Fibroblast of peridontal ligament (primary cell): ENCODE data around the gene SPOCK3.
"Not testable (repeated sequence)": the region's sequence is repeated elsewhere in the genome, so short reads cannot be mapped to it uniquely, and the experiment has no call there.

Experiments used
- DNase-seq: peaks from one replicate; pipeline ENCODE4 v3.0.0-alpha.2; 2010; ENCODE audit errors: extremely low read depth

Gene SPOCK3

DNA sequence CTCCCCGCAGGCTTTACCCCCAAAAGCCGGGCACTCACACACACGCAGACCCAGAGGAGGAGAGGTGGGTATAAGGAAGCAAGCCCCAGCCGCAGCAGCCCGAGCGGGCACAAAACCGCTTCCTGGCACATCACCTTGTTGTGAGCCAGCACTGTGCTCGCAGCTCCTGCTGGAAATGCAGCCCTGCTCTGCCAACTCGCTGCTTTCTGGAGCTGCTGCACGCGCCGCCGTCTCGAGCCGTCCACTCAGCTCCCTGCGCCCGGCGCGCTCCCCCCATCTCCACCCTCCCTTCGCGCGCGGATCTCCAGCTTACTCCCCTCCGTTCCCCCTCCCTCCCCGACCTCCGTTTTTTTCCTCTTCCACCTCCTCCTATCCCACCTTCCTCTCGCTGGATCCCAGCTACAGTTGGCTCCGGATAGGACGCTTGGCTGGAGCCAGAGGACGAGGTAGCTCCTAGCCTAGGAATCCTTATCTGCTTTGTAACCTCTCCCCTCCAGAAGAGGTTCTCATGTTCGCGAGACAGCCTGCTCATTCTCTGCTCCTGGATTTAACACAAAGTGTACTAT is at the start of gene SPOCK3:
SPOCK3 (minus strand) TSS at position 179 of the 566 bp plus-strand sequence.
- DNase-seq: peak; percentile 3

GRCh38 chr4:167282171-167282864 is 48.0 kb upstream of the SPOCK3 start:
- no peak for DNase-seq

DNA sequence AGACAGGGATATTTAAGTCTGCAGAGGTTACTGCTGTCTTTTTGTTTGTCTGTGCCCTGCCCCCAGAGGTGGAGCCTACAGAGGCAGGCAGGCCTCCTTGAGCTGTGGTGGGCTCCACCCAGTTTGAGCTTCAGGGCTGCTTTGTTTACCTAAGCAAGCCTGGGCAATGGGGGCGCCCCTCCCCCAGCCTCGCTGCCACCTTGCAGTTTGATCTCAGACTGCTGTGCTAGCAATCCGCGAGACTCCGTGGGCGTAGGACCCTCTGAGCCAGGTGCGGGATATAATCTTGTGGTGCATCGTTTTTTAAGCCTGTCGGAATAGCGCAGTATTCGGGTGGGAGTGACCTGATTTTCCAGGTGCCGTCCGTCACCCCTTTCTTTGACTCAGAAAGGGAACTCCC is 47.3 kb upstream of the SPOCK3 start:
- not testable (repeated sequence) for DNase-seq

- peak; percentile 26 for DNase-seq
These were observed 40.1 kb upstream of the SPOCK3 start for GRCh38 chr4:167274351-167274750.

DNA sequence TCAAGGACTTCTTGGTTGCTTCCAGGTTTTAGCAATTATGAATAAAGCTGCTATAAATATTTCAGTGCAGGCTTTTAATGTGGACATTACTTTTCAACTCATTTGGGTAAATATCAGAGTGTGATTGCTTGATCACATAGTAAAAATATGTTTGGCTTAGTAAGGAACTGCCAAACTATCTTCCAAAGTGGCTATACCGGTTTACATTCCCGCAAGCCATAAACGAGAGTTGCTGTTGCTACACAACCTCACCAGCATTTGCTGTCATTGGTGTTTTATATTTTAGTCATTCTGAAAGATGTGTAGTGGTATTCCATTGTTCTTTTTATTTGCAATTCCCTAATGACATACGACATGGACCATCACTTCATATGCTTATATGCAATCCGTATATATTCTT is 30.9 kb upstream of the SPOCK3 start:
- no peak for DNase-seq

- no peak for DNase-seq
These were observed 14.0 kb upstream of the SPOCK3 start for GRCh38 chr4:167248271-167248670.

DNA sequence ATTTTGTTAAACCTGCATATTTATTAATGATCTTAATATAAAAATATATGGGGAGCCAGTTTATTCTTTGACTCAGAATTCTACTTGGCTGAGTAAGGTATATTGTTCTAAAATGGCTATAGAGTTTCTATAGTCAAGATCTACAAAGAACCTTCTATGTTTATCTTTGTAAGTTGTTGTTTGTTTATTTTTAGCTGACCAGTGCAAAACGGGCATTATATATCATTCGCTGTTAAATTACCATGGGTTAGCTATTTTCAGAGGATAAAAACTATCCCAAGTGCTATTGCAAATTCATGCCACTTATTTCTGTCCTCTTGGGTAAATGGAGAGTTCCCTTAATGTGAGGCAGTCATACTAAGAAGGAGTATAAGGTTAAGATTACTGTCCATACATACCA is 5.3 kb upstream of the SPOCK3 start:
- DNase-seq: no peak

DNA sequence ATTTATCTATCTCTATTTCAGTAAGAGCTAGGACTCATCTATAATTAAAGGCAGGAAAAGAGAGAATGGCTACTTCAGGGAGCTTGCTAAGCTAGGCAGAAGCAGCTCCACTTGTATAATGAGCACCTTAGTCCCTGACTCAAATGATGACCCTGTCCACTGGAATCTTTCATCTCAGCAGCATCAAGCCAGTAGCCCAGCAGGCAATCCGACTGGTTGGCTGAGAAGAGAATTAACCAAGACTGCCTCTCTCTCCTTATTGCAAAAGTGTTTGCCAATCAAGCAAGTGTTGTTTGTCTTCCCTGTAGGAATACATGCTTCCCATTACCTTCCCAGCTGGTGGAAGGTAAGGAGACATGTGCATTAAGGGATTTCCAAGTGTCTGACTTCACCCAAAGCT is 3.9 kb upstream of the SPOCK3 start:
- DNase-seq: no peak

GRCh38 chr4:167233685-167234315 is 494 bp downstream of the SPOCK3 start:
- DNase-seq: no peak

DNA sequence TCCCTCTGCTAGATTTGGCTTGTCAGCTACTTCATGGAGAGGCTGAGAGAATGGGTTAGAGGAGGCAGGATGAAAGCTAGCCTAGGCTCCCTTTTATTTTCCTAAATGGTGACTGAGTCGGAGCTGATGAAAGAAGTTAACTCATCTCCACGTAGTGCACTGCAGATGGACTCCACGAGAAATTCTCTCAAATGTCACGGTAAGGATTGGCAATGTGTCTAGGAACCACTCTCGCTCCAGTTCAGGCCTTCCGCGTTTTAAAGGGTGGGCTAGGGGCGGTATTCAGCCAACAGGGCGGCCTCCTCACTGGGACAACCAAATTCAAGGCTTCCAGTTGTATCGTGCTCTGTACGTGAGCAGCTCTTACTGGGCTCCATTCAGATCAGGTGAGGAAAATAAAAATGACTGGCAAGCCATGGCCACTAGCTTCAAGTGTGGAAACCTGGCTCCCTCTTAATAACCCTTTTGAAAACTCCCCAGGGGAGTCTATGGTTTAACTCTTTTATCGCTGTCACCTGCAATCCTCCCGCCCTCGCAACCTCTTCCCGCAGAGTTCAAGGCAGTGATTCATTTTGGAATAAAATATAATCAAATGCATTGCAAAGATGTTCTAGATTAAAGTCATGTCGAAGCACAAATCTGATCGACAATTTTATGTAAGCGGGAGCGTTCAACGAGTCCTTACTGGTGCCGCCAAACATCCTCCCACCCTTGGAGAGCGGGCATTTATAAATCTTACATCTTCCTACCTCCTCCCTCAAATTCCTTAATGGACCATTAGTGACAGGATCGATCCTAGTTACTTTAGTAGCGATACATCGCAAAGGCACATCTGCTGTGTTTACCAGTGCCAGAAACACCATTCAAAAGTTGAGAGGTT is 1.2 kb downstream of the SPOCK3 start:
- DNase-seq: no peak

DNA sequence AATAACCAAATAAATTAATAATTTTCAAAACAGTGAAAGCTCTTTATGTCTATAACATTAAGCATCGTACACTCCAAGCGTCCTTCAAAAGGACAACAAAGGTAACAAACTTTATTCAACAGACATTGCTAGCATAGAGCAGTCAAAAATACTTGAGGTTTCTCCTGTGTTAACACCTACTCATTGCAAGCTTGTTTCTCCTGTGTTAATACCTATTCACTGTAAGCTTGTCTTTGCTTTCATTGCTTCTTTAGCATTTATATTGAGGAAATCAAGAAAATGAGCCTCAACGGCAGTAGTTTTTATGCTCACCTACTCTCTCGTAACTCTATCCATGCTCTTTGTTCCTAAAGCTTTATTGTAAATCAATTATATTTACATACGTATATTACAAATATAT is 3.5 kb downstream of the SPOCK3 start:
- DNase-seq: no peak

DNA sequence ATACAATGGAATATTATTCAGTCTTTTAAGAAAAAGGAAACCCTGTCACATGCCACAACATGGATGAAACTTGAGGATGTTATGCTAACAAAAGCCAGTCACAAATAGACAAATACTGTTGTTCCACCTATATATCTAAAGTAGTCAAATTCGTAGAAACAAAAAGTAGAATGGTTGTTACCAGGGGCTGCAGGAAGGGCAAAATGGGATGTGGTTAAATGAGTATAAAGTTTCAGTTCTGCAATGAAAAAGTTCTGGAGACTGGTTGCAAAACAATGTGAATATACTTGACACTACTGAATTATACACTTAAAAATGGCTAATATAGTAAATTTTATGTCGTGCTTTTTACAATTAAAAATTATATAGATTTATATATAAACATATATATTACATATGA is 12.2 kb downstream of the SPOCK3 start:
- no peak for DNase-seq

GRCh38 chr4:167221084-167221483 is 13.2 kb downstream of the SPOCK3 start:
- no peak for DNase-seq

- DNase-seq: no peak
These were observed 16.2 kb downstream of the SPOCK3 start for GRCh38 chr4:167218022-167218608.

GRCh38 chr4:167216783-167217182 is 17.5 kb downstream of the SPOCK3 start:
- no peak for DNase-seq

GRCh38 chr4:167210166-167210565 is 24.1 kb downstream of the SPOCK3 start:
- DNase-seq: no peak

DNA sequence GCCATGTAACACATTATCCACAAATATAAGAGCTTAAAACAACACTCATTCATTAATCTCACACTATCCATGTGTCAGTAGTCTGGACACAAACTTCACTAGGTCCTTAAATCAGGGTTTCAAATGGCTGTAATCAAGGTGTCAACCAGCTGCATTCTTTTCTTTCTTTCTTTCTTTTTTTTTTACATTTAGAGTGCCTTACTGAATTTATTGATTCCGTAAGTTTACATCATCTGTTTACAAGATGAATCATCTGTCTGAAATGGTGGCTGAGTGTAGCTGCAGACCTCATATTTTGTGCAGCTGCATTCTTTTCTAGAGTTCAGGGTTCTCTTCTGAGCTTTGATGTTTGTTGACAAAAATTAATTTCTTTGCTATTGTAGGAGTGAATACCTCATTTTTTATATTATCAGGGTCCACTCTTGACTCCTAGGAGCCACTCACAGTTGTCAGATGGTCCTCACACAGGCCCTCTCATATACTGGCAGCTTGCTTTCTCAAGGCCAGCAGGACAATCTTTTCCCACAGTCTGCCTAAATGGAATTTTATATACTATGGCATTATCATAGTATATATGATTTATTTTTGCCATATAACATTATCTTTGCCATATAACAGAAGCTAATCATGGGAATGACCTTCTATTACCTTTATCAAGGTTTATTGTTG is 37.8 kb downstream of the SPOCK3 start:
- DNase-seq: no peak

DNA sequence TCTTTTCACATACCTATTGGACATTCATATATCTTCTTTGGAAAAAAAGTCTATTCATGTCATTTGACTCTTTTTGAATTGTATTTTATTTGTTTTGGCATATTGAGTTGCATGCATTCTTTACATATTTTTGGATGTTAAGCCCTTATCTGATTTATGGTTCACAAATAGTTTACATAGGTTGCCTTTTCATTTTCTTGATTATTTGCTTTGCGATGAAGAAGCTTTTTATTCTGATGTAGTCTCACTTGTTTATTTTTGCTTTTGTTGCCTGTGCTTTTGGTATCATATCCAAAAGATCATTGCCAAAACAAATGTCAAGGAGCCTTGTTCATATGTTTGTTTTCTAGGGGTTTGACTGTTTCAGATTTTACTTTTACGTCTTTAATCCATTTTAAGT is 43.9 kb downstream of the SPOCK3 start:
- no peak for DNase-seq

DNA sequence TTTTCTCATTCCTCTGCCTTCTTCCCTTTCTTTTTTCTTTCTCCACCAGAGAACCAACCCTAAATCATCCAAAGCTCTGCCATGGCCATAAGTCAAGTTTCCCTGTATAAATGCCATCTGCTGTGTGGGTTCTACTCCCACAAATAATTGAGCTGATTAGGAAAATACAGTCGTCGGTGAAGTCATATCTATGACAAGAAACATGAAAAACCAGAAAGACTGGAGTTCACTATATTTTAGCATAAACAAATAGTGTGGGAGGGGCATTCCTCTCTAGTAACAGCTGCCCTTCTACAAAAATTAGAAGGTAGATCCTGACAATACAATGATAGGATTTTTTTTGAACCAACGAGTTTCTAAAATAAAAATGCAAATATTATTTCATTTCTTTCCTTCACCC is 48.8 kb downstream of the SPOCK3 start:
- DNase-seq: no peak

DNA sequence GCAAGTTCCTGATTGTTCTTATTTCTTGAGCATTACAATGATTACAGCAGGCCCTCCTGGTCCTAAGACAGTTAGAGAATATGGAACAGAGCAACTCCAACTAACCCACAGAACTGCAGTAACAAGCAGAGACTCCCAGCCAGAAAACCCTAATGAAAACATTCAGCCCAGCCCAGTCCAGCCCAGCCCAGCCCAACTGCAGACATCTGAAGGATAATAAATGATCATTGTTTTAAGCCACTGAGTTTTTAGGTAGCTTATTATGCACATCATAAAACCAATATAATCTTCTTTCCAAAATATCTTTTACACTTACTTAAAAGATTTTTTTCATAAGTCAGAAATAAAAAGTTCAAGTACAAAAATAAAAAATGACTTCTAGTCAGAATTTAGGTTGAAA is 51.3 kb downstream of the SPOCK3 start:
- no peak for DNase-seq

DNA sequence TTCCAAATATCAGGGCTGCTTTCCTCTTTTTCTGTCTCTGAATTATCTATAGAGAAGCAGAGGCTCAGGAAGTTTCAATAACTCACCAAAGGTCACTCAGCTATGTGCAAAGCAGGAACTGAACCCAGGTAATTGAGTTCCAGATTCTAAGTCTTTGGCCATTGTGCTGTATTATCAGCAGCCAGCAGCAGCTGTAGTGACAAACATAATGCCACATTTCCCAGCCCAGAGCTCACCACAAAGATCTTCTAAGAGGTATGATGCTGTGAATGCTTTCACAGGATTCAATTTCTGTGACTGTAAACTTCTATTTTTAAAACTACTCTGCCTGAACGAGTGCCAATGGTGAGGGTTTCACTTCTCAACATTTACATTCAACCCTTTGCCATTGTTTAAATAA is 56.4 kb downstream of the SPOCK3 start:
- DNase-seq: no peak
